Osteocyte (in vitro differentiated cells): ENCODE measurements around the gene TMEM119. TPM values are rescaled to one million over a fixed set of nuclear protein-coding genes. Genes with fewer than 3 reads are reported as not detected.

Source experiments
- DNase-seq: peaks from one replicate; pipeline ENCODE4 v3.0.0; 2021; ENCODE audit warnings: mixed read lengths; ENCODE audit not compliant: unreplicated experiment; ENCODE audit errors: extremely low spot score
- H3K27ac Mint-ChIP-seq: one replicate; pipeline ENCODE4 v1.8.0; 2021; ENCODE audit warnings: mild to moderate bottlenecking, mixed read lengths; ENCODE audit not compliant: unreplicated experiment
- H3K27me3 Mint-ChIP-seq: one replicate; pipeline ENCODE4 v1.8.0; 2021; ENCODE audit warnings: mixed read lengths; ENCODE audit not compliant: unreplicated experiment
- H3K36me3 Mint-ChIP-seq: one replicate; pipeline ENCODE4 v1.8.0; 2021; ENCODE audit warnings: mixed read lengths; ENCODE audit not compliant: unreplicated experiment
- H3K4me1 Mint-ChIP-seq: one replicate; pipeline ENCODE4 v1.8.0; 2021; ENCODE audit warnings: mixed read lengths; ENCODE audit not compliant: unreplicated experiment
- H3K4me3 Mint-ChIP-seq: one replicate; pipeline ENCODE4 v1.8.0; 2021; ENCODE audit warnings: mild to moderate bottlenecking, moderate library complexity, mixed read lengths; ENCODE audit not compliant: unreplicated experiment
- H3K9me3 Mint-ChIP-seq: one replicate; pipeline ENCODE4 v1.8.0; 2021; ENCODE audit warnings: mixed read lengths; ENCODE audit not compliant: unreplicated experiment
- CTCF ChIP-seq: fragments of 200-600 bp; sonication (generic); IDR thresholded peaks from 2 replicates; pipeline ENCODE4 v1.5.0; 2021; ENCODE audit warnings: antibody characterized with exemption, mild to moderate bottlenecking, moderate library complexity
- total RNA-seq: library from RNA; stranded (reverse); gene quantifications from 2 replicates; pipeline ENCODE4 v1.2.1, GENCODE V29; 2021

Gene TMEM119
- total RNA-seq, 1 donor from 2014 or later, result 54.0 TPM

GRCh38 chr12:108613548-108613947 is 15.7 kb upstream of the TMEM119 start:
- no peaks in the 10 kb centered on the region for H3K27me3 Mint-ChIP-seq
- H3K36me3 Mint-ChIP-seq, result peaks cover 1% of the 10 kb centered on the region
- TF ChIP-seq CTCF, result no peak
- no peaks in the 10 kb centered on the region for H3K9me3 Mint-ChIP-seq
- peaks cover 54% of the 10 kb centered on the region for H3K4me1 Mint-ChIP-seq
- no peak for DNase-seq
- H3K27ac Mint-ChIP-seq, result no peak overlapping the region
- H3K4me3 Mint-ChIP-seq, result no peak overlapping the region

DNA sequence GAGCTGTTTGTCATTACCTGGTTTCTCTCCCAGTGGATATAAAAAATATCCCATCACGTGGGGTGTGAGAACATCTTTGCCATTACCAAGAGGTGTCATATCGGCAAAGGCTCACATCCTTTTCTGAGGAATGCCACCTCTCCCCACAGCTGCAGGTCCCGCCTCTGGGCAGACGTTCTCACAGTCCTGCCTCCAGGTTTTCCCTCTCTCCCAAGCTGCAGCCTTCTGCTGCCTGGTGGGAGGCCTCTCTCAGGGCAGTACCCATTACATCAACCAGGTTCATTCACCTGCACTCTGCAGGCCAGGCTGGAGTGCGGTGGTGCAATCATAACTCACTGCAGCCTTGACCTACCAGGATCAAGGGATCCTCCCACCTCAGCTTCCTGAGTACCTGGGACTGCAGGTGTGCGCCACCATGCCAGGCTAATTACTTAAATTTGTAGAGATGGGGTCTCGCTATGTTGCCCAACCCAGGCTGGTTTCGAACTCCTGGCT is 15.0 kb upstream of the TMEM119 start:
- peaks cover 51% of the 10 kb centered on the region for H3K4me1 Mint-ChIP-seq
- no peak for DNase-seq
- peaks cover 1% of the 10 kb centered on the region for H3K36me3 Mint-ChIP-seq

DNA sequence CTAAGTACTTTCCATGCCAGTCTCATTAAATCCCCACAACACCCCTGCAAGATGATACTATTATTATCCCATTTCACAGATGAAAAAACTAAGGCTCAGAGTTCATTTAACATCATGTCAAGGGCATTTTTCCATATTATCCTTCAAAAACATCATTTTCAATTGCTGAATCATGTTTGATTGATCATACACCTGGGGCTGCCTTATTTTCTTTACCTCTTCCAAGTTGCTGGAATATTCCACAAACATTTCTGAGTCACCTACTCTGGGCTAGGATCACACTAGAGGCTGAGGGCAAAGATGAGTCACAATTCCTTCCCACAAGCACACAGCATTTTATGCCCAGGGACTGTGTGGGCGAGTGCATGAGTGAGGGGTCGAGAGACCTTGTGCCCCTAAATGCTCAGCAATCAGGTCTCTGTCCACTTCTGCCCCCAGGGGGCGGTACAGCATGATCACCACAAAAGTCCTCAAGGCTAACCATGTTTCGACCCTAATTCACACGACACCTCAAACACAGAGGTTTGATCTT is 14.1 kb upstream of the TMEM119 start:
- no peaks in the 10 kb centered on the region for H3K9me3 Mint-ChIP-seq
- H3K4me3 Mint-ChIP-seq, result no peak overlapping the region

More for the DNA sequence above, 15.0 kb upstream of the TMEM119 start:
- Mint-ChIP-seq H3K4me3 (no peak overlapping the region), H3K9me3 (no peaks in the 10 kb centered on the region), H3K27ac (no peak overlapping the region), H3K27me3 (no peaks in the 10 kb centered on the region)
- no peak for TF ChIP-seq CTCF

GRCh38 chr12:108610856-108611605 is 13.1 kb upstream of the TMEM119 start:
- Mint-ChIP-seq H3K9me3 (no peaks in the 10 kb centered on the region), H3K36me3 (peaks cover 1% of the 10 kb centered on the region), H3K27ac (no peak overlapping the region), H3K27me3 (no peaks in the 10 kb centered on the region), H3K4me3 (no peak overlapping the region), H3K4me1 (peaks cover 53% of the 10 kb centered on the region)
- TF ChIP-seq CTCF, result no peak
- no peak for DNase-seq

More for the DNA sequence above, 14.1 kb upstream of the TMEM119 start:
- Mint-ChIP-seq H3K4me1 (peaks cover 50% of the 10 kb centered on the region), H3K27me3 (no peaks in the 10 kb centered on the region), H3K36me3 (peaks cover 1% of the 10 kb centered on the region), H3K27ac (no peak overlapping the region)
- DNase-seq, result no peak
- TF ChIP-seq CTCF, result peak; percentile 37

- Mint-ChIP-seq H3K27ac (no peak overlapping the region), H3K27me3 (no peaks in the 10 kb centered on the region), H3K4me1 (peaks cover 54% of the 10 kb centered on the region), H3K36me3 (no peaks in the 10 kb centered on the region), H3K4me3 (no peak overlapping the region), H3K9me3 (no peaks in the 10 kb centered on the region)
- no peak for TF ChIP-seq CTCF
- DNase-seq, result no peak
Observed at GRCh38 chr12:108610336-108610815, 12.5 kb upstream of the TMEM119 start.
